ENCODE data around the gene SLC2A13. TPM values are rescaled to one million over a fixed set of nuclear protein-coding genes. Genes with fewer than 3 reads are reported as not detected.

Gene SLC2A13
- total RNA-seq, 1 experiment from 2014 or later, result 15.3 TPM

DNA sequence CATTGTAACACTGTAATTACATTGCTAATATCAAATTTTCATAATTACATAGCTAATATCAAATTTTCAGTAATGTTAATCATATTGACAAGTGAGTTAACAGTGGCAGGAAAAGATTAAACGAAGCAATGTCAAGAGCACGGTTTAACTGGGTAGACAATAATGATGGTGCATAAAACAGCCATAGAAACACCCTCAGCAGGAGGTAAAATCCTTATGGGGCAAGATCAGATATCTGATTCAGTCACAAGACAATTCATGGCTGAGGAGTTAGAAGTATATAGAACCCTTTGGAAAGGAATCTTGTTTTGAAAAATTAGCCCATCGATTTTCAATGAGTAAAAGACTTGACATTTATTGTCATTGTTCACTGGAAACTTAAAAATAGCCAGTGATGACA, 190.6 kb downstream of the SLC2A13 start:
- DNase-seq (ENCODE audit: low spot score) (no peak), ATAC-seq (no peak)
- no peaks in the 10 kb centered on the region for H3K36me3 Mint-ChIP-seq
- H3K9me3 Mint-ChIP-seq, result no peaks in the 10 kb centered on the region
- POLR2A ChIA-PET, result no interaction called here
- H3K27me3 Mint-ChIP-seq (ENCODE audit: low read depth), result no peaks in the 10 kb centered on the region
- H3K27ac Mint-ChIP-seq, result no peak overlapping the region
- H3K4me1 Mint-ChIP-seq, result peaks cover 16% of the 10 kb centered on the region
- TF ChIP-seq TEAD4 (CRISPR knock-in tag; IDR thresholded peaks at IDR 0.05) (no peak), SOX15 (CRISPR knock-in tag; IDR thresholded peaks at IDR 0.05) (no peak), GTF2I (CRISPR knock-in tag; conservative IDR thresholded peaks at IDR 0.05) (no peak), ZBTB21 (CRISPR knock-in tag; IDR thresholded peaks at IDR 0.05; ENCODE audit: borderline replicate concordance) (no peak), SMAD4 (CRISPR knock-in tag; IDR thresholded peaks at IDR 0.05) (no peak), NFE2L1 (CRISPR knock-in tag; IDR thresholded peaks at IDR 0.05) (no peak), NFATC4 (CRISPR knock-in tag; IDR thresholded peaks at IDR 0.05) (no peak), ZNF121 (CRISPR knock-in tag; IDR thresholded peaks at IDR 0.05) (no peak), SP1 (CRISPR knock-in tag; conservative IDR thresholded peaks at IDR 0.05) (no peak), TCF7 (CRISPR knock-in tag; IDR thresholded peaks at IDR 0.05; ENCODE audit: low read depth) (no peak), NR1H2 (CRISPR knock-in tag; IDR thresholded peaks at IDR 0.05) (no peak), TP53 (CRISPR knock-in tag; IDR thresholded peaks at IDR 0.05) (no peak)
- TF ChIP-seq, protein P1, sequence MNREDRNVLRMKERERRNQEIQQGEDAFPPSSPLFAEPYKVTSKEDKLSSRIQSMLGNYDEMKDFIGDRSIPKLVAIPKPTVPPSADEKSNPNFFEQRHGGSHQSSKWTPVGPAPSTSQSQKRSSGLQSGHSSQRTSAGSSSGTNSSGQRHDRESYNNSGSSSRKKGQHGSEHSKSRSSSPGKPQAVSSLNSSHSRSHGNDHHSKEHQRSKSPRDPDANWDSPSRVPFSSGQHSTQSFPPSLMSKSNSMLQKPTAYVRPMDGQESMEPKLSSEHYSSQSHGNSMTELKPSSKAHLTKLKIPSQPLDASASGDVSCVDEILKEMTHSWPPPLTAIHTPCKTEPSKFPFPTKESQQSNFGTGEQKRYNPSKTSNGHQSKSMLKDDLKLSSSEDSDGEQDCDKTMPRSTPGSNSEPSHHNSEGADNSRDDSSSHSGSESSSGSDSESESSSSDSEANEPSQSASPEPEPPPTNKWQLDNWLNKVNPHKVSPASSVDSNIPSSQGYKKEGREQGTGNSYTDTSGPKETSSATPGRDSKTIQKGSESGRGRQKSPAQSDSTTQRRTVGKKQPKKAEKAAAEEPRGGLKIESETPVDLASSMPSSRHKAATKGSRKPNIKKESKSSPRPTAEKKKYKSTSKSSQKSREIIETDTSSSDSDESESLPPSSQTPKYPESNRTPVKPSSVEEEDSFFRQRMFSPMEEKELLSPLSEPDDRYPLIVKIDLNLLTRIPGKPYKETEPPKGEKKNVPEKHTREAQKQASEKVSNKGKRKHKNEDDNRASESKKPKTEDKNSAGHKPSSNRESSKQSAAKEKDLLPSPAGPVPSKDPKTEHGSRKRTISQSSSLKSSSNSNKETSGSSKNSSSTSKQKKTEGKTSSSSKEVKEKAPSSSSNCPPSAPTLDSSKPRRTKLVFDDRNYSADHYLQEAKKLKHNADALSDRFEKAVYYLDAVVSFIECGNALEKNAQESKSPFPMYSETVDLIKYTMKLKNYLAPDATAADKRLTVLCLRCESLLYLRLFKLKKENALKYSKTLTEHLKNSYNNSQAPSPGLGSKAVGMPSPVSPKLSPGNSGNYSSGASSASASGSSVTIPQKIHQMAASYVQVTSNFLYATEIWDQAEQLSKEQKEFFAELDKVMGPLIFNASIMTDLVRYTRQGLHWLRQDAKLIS (CRISPR knock-in tag; IDR thresholded peaks at IDR 0.05; ENCODE audit: borderline replicate concordance), result no peak
- TF ChIP-seq, protein P2, sequence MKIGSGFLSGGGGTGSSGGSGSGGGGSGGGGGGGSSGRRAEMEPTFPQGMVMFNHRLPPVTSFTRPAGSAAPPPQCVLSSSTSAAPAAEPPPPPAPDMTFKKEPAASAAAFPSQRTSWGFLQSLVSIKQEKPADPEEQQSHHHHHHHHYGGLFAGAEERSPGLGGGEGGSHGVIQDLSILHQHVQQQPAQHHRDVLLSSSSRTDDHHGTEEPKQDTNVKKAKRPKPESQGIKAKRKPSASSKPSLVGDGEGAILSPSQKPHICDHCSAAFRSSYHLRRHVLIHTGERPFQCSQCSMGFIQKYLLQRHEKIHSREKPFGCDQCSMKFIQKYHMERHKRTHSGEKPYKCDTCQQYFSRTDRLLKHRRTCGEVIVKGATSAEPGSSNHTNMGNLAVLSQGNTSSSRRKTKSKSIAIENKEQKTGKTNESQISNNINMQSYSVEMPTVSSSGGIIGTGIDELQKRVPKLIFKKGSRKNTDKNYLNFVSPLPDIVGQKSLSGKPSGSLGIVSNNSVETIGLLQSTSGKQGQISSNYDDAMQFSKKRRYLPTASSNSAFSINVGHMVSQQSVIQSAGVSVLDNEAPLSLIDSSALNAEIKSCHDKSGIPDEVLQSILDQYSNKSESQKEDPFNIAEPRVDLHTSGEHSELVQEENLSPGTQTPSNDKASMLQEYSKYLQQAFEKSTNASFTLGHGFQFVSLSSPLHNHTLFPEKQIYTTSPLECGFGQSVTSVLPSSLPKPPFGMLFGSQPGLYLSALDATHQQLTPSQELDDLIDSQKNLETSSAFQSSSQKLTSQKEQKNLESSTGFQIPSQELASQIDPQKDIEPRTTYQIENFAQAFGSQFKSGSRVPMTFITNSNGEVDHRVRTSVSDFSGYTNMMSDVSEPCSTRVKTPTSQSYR (CRISPR knock-in tag; IDR thresholded peaks at IDR 0.05), result no peak
- TF ChIP-seq, protein P3, sequence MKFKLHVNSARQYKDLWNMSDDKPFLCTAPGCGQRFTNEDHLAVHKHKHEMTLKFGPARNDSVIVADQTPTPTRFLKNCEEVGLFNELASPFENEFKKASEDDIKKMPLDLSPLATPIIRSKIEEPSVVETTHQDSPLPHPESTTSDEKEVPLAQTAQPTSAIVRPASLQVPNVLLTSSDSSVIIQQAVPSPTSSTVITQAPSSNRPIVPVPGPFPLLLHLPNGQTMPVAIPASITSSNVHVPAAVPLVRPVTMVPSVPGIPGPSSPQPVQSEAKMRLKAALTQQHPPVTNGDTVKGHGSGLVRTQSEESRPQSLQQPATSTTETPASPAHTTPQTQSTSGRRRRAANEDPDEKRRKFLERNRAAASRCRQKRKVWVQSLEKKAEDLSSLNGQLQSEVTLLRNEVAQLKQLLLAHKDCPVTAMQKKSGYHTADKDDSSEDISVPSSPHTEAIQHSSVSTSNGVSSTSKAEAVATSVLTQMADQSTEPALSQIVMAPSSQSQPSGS (CRISPR knock-in tag; IDR thresholded peaks at IDR 0.05; ENCODE audit: borderline replicate concordance, low read depth), result no peak
- TF ChIP-seq, protein P4, sequence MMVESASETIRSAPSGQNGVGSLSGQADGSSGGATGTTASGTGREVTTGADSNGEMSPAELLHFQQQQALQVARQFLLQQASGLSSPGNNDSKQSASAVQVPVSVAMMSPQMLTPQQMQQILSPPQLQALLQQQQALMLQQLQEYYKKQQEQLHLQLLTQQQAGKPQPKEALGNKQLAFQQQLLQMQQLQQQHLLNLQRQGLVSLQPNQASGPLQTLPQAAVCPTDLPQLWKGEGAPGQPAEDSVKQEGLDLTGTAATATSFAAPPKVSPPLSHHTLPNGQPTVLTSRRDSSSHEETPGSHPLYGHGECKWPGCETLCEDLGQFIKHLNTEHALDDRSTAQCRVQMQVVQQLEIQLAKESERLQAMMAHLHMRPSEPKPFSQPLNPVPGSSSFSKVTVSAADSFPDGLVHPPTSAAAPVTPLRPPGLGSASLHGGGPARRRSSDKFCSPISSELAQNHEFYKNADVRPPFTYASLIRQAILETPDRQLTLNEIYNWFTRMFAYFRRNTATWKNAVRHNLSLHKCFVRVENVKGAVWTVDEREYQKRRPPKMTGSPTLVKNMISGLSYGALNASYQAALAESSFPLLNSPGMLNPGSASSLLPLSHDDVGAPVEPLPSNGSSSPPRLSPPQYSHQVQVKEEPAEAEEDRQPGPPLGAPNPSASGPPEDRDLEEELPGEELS (CRISPR knock-in tag; IDR thresholded peaks at IDR 0.05), result no peak
- TF ChIP-seq, protein P5, sequence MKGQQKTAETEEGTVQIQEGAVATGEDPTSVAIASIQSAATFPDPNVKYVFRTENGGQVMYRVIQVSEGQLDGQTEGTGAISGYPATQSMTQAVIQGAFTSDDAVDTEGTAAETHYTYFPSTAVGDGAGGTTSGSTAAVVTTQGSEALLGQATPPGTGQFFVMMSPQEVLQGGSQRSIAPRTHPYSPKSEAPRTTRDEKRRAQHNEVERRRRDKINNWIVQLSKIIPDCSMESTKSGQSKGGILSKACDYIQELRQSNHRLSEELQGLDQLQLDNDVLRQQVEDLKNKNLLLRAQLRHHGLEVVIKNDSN (CRISPR knock-in tag; IDR thresholded peaks at IDR 0.05), result no peak
- TF ChIP-seq, protein P6, sequence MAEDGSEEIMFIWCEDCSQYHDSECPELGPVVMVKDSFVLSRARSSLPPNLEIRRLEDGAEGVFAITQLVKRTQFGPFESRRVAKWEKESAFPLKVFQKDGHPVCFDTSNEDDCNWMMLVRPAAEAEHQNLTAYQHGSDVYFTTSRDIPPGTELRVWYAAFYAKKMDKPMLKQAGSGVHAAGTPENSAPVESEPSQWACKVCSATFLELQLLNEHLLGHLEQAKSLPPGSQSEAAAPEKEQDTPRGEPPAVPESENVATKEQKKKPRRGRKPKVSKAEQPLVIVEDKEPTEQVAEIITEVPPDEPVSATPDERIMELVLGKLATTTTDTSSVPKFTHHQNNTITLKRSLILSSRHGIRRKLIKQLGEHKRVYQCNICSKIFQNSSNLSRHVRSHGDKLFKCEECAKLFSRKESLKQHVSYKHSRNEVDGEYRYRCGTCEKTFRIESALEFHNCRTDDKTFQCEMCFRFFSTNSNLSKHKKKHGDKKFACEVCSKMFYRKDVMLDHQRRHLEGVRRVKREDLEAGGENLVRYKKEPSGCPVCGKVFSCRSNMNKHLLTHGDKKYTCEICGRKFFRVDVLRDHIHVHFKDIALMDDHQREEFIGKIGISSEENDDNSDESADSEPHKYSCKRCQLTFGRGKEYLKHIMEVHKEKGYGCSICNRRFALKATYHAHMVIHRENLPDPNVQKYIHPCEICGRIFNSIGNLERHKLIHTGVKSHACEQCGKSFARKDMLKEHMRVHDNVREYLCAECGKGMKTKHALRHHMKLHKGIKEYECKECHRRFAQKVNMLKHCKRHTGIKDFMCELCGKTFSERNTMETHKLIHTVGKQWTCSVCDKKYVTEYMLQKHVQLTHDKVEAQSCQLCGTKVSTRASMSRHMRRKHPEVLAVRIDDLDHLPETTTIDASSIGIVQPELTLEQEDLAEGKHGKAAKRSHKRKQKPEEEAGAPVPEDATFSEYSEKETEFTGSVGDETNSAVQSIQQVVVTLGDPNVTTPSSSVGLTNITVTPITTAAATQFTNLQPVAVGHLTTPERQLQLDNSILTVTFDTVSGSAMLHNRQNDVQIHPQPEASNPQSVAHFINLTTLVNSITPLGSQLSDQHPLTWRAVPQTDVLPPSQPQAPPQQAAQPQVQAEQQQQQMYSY (CRISPR knock-in tag; IDR thresholded peaks at IDR 0.05), result no peak
- TF ChIP-seq, protein P7, sequence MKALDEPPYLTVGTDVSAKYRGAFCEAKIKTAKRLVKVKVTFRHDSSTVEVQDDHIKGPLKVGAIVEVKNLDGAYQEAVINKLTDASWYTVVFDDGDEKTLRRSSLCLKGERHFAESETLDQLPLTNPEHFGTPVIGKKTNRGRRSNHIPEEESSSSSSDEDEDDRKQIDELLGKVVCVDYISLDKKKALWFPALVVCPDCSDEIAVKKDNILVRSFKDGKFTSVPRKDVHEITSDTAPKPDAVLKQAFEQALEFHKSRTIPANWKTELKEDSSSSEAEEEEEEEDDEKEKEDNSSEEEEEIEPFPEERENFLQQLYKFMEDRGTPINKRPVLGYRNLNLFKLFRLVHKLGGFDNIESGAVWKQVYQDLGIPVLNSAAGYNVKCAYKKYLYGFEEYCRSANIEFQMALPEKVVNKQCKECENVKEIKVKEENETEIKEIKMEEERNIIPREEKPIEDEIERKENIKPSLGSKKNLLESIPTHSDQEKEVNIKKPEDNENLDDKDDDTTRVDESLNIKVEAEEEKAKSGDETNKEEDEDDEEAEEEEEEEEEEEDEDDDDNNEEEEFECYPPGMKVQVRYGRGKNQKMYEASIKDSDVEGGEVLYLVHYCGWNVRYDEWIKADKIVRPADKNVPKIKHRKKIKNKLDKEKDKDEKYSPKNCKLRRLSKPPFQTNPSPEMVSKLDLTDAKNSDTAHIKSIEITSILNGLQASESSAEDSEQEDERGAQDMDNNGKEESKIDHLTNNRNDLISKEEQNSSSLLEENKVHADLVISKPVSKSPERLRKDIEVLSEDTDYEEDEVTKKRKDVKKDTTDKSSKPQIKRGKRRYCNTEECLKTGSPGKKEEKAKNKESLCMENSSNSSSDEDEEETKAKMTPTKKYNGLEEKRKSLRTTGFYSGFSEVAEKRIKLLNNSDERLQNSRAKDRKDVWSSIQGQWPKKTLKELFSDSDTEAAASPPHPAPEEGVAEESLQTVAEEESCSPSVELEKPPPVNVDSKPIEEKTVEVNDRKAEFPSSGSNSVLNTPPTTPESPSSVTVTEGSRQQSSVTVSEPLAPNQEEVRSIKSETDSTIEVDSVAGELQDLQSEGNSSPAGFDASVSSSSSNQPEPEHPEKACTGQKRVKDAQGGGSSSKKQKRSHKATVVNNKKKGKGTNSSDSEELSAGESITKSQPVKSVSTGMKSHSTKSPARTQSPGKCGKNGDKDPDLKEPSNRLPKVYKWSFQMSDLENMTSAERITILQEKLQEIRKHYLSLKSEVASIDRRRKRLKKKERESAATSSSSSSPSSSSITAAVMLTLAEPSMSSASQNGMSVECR (CRISPR knock-in tag; IDR thresholded peaks at IDR 0.05; ENCODE audit: borderline replicate concordance), result no peak
- H3K4me3 Mint-ChIP-seq, result no peak overlapping the region
- CTCF ChIA-PET, result no interaction called here
